IgD-negative memory B cell (primary cell): Measurements from ENCODE around the gene RAB23. TPM values are rescaled to one million over a fixed set of nuclear protein-coding genes. Genes with fewer than 3 reads are reported as not detected.

Source experiments
- H3K27ac Mint-ChIP-seq, 3 donors: one replicate each; pipeline ENCODE4 v1.8.0; 2020 to 2022; ENCODE audit warnings: mild to moderate bottlenecking in 3 of 3, mixed read lengths in 3 of 3, moderate library complexity in 1 of 3
- H3K27me3 Mint-ChIP-seq: one replicate; pipeline ENCODE4 v1.8.0; 2021; ENCODE audit warnings: mixed read lengths
- H3K36me3 Mint-ChIP-seq: one replicate; pipeline ENCODE4 v1.8.0; 2020; ENCODE audit warnings: mild to moderate bottlenecking, mixed read lengths
- H3K4me1 Mint-ChIP-seq, 3 donors: one replicate each; pipeline ENCODE4 v1.8.0; 2020 to 2022; ENCODE audit warnings: mixed read lengths in 3 of 3, mild to moderate bottlenecking in 1 of 3
- H3K4me3 Mint-ChIP-seq, 4 donors: one replicate each; pipeline ENCODE4 v1.8.0; 2020 to 2022; ENCODE audit warnings: mild to moderate bottlenecking in 4 of 4, mixed read lengths in 4 of 4, moderate library complexity in 3 of 4
- H3K9me3 Mint-ChIP-seq, 3 donors: one replicate each; pipeline ENCODE4 v1.8.0; 2020 to 2021; ENCODE audit warnings: mixed read lengths in 3 of 3, mild to moderate bottlenecking in 1 of 3
- polyA plus RNA-seq: library from polyadenylated mRNA; unstranded; fragments of 300-500 nt; fragmentation: Illumina TruSeq; gene quantifications from one replicate; pipeline ENCODE4 v1.2.3, GENCODE V29; 2021

RAB23 gene
- 0.74 TPM for polyA plus RNA-seq

- Mint-ChIP-seq H3K27me3 (peaks cover 6% of the 10 kb centered on the region), H3K4me3 (peak within 1 kb of the TSS; percentile 98 to 100 (median 99)), H3K36me3 (no peaks in the 10 kb centered on the region), H3K4me1 (peaks cover 2 to 5% (median 2%) of the 10 kb centered on the region in 3 donors), H3K9me3 (no peaks in the 10 kb centered on the region), H3K27ac (peak within 1 kb of the TSS; percentile 80 to 97 (median 91))
Observed at GRCh38 chr6:57221936-57222742, at the start of gene RAB23. Gene RAB23 (minus strand): TSS chr6:57222307. CDS start chr6:57210380, 11,927 bp downstream.

- H3K36me3 Mint-ChIP-seq, result no peaks in the 10 kb centered on the region
- H3K27ac Mint-ChIP-seq, result no peak overlapping the region
- H3K9me3 Mint-ChIP-seq, result no peaks in the 10 kb centered on the region
- no peak overlapping the region for H3K4me3 Mint-ChIP-seq
- no peaks in the 10 kb centered on the region for H3K4me1 Mint-ChIP-seq
- H3K27me3 Mint-ChIP-seq, result peaks cover 1% of the 10 kb centered on the region
Observed at GRCh38 chr6:57268294-57268640, 46.2 kb upstream of the RAB23 start.

GRCh38 chr6:57267586-57268293 is 45.6 kb upstream of the RAB23 start:
- H3K27ac Mint-ChIP-seq, result no peak overlapping the region
- H3K4me3 Mint-ChIP-seq, result no peak overlapping the region
- H3K9me3 Mint-ChIP-seq, result no peaks in the 10 kb centered on the region
- H3K27me3 Mint-ChIP-seq, result peaks cover 3% of the 10 kb centered on the region
- H3K36me3 Mint-ChIP-seq, result no peaks in the 10 kb centered on the region
- H3K4me1 Mint-ChIP-seq, result no peaks in the 10 kb centered on the region

- H3K9me3 Mint-ChIP-seq, result no peaks in the 10 kb centered on the region
- H3K4me3 Mint-ChIP-seq, result no peak overlapping the region
- no peaks in the 10 kb centered on the region for H3K4me1 Mint-ChIP-seq
Observed at GRCh38 chr6:57265755-57266221, 43.7 kb upstream of the RAB23 start.

DNA sequence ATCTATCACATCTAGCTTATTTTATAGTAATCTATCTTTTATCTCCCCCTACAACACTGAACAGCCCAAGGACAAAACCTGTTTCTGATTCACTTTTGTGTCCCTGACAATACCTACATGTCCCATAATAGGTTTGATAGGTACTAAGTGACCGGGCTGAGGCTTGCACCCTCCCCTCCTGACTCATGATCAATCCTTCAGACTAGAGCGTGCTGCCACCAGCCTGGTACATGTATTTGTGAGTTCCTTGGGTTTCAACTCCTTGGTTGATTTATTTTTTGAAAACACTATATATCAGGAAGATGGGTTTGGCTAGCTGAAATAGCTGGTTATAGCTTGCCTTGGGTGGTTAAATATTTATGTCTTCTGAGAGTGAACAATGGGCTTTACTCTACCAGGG is 41.6 kb upstream of the RAB23 start:
- Mint-ChIP-seq H3K36me3 (no peaks in the 10 kb centered on the region), H3K4me3 (no peak overlapping the region), H3K9me3 (no peaks in the 10 kb centered on the region)

More at GRCh38 chr6:57265755-57266221, 43.7 kb upstream of the RAB23 start:
- Mint-ChIP-seq H3K27ac (no peak overlapping the region), H3K27me3 (peaks cover 3% of the 10 kb centered on the region), H3K36me3 (no peaks in the 10 kb centered on the region)

DNA sequence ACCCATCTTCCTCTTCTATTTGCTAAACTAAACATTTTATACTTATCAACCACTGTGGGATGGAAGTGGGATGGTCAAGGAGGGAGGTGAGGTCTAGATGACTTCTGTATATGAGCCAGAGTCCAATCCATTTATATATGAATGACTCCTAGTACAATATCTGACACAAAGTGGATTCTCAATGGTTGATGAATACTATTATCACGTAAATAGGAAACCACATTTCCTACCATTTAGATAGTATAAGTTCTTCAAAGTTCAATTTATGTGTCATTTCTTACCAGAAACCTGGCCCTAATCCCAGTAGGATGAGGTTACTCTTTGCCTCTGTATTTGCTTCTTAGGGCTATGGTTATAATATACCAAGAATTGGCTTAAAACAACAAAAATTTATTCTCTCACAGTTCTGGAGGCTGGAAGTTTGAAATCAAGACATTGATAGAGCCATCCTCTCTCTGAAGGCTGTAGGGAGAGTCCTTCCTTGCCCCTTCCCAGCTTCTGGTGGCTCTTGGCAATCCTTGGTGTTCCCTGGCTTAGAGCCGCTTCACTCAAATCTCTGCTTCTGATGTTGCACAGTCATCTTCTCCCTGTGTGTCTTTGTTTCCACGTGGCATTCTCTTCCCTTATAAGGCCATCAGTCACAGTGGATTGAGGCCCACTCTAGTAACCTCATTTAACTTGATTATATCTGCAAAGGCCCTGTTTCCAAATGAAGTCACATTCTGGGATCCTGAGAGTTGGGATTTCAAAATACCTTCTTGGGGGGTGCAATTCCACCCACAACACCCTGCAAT is 41.0 kb upstream of the RAB23 start:
- H3K27me3 Mint-ChIP-seq, result peaks cover 3% of the 10 kb centered on the region
- H3K9me3 Mint-ChIP-seq, result no peaks in the 10 kb centered on the region
- no peak overlapping the region for H3K4me3 Mint-ChIP-seq
- H3K27ac Mint-ChIP-seq, result no peak overlapping the region
- no peaks in the 10 kb centered on the region for H3K4me1 Mint-ChIP-seq
- no peaks in the 10 kb centered on the region for H3K36me3 Mint-ChIP-seq

More for the DNA sequence above, 41.6 kb upstream of the RAB23 start:
- Mint-ChIP-seq H3K27ac (no peak overlapping the region), H3K4me1 (no peaks in the 10 kb centered on the region), H3K27me3 (peaks cover 3% of the 10 kb centered on the region)

GRCh38 chr6:57262488-57262887 is 40.4 kb upstream of the RAB23 start:
- Mint-ChIP-seq H3K27ac (no peak overlapping the region), H3K4me1 (no peaks in the 10 kb centered on the region), H3K4me3 (no peak overlapping the region), H3K9me3 (no peaks in the 10 kb centered on the region), H3K36me3 (no peaks in the 10 kb centered on the region), H3K27me3 (peaks cover 3% of the 10 kb centered on the region)

GRCh38 chr6:57261926-57262325 is 39.8 kb upstream of the RAB23 start:
- H3K36me3 Mint-ChIP-seq, result no peaks in the 10 kb centered on the region
- peaks cover 3% of the 10 kb centered on the region for H3K27me3 Mint-ChIP-seq
- H3K27ac Mint-ChIP-seq, result no peak overlapping the region
- H3K4me3 Mint-ChIP-seq, result no peak overlapping the region
- H3K4me1 Mint-ChIP-seq, result no peaks in the 10 kb centered on the region
- no peaks in the 10 kb centered on the region for H3K9me3 Mint-ChIP-seq

- Mint-ChIP-seq H3K9me3 (no peaks in the 10 kb centered on the region), H3K4me3 (no peak overlapping the region), H3K4me1 (no peaks in the 10 kb centered on the region), H3K36me3 (no peaks in the 10 kb centered on the region), H3K27me3 (peaks cover 3% of the 10 kb centered on the region), H3K27ac (no peak overlapping the region)
Observed at GRCh38 chr6:57259064-57259463, 37.0 kb upstream of the RAB23 start.

- Mint-ChIP-seq H3K27me3 (no peaks in the 10 kb centered on the region), H3K4me3 (no peak overlapping the region), H3K4me1 (no peaks in the 10 kb centered on the region), H3K9me3 (no peaks in the 10 kb centered on the region), H3K27ac (no peak overlapping the region), H3K36me3 (no peaks in the 10 kb centered on the region)
Observed at GRCh38 chr6:57257911-57258541, 35.9 kb upstream of the RAB23 start.

DNA sequence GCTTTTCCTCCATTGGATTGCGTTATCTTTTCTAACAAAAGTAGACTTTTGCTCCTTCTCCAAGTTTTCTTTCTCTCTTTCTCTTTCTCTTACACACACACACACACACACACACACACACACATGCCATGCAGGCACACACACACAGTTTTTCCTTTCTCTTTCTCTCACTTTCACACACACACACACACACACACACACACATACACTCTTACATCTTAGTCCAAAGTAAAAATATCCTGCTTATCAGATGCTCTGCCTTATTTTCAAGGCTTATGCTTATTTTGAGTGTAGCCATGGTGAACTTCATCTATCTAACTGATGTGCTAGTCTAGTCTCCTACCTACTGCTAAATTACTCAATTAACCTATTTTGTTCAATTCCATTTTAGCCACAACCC is 34.4 kb upstream of the RAB23 start:
- Mint-ChIP-seq H3K9me3 (no peaks in the 10 kb centered on the region), H3K4me3 (no peak overlapping the region), H3K27me3 (no peaks in the 10 kb centered on the region), H3K36me3 (no peaks in the 10 kb centered on the region), H3K4me1 (no peaks in the 10 kb centered on the region), H3K27ac (no peak overlapping the region)

GRCh38 chr6:57255451-57256169 is 33.5 kb upstream of the RAB23 start:
- no peaks in the 10 kb centered on the region for H3K4me1 Mint-ChIP-seq
- H3K27me3 Mint-ChIP-seq, result no peaks in the 10 kb centered on the region
- H3K27ac Mint-ChIP-seq, result no peak overlapping the region
- no peak overlapping the region for H3K4me3 Mint-ChIP-seq
- H3K36me3 Mint-ChIP-seq, result no peaks in the 10 kb centered on the region
- no peaks in the 10 kb centered on the region for H3K9me3 Mint-ChIP-seq

DNA sequence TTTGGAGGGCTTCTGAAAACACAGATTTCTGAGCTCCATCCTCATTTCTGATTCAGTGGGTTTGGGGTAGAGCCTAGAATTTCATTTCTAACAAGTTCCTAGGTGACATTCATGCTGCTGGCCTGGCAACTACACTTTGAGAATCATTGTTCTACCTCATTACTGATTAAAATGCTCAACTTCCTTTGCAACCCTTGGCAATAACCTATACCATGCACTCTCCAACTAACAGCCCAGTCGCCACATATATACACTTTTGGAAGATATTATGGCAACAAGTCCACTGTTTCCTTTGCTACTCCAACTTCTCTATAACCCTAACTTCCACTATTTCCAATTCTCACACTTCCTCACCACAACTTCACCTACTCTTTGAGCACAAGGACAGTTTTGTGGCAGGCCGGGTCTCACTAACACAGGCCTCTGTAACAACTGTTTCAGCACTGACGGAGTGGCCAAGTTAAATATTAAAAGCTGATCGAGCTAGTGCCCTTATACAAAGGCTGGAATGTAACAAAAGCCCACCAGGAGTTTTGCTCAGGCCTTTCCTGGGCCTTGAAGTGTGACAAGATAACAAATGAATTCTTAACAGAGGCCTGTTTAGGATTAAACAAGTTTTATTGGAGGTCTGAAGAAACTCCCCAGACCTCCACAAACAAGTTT is 32.1 kb upstream of the RAB23 start:
- Mint-ChIP-seq H3K27ac (no peak overlapping the region), H3K27me3 (no peaks in the 10 kb centered on the region), H3K9me3 (no peaks in the 10 kb centered on the region), H3K4me3 (no peak overlapping the region), H3K36me3 (no peaks in the 10 kb centered on the region), H3K4me1 (no peaks in the 10 kb centered on the region)

- no peak overlapping the region for H3K27ac Mint-ChIP-seq
- no peaks in the 10 kb centered on the region for H3K27me3 Mint-ChIP-seq
- H3K4me1 Mint-ChIP-seq, result no peaks in the 10 kb centered on the region
- H3K36me3 Mint-ChIP-seq, result no peaks in the 10 kb centered on the region
- no peaks in the 10 kb centered on the region for H3K9me3 Mint-ChIP-seq
- H3K4me3 Mint-ChIP-seq, result no peak overlapping the region
Observed at GRCh38 chr6:57252975-57253374, 30.9 kb upstream of the RAB23 start.
